A549 (cell line): ENCODE data around the gene EXPH5. TPM values are rescaled to one million over a fixed set of nuclear protein-coding genes. Genes with fewer than 3 reads are reported as not detected.

ENCODE experiments used
- ATAC-seq, 2 experiments: fragments of 200-7000 bp in 1 of 2; fragments of >200 bp in 1 of 2; cut with Nextera tagmentation in 1 of 2; cut with Tn5 transposase in 1 of 2; 3 replicates each; pipeline versions ENCODE4 v1.8.0 to v1.9.1; 2018 to 2020; ENCODE audit warnings: mild to moderate bottlenecking in 1 of 2, moderate library complexity in 1 of 2
- CTCF ChIA-PET: fragments of 300-600 bp; sonication (Branson Sonifier 250); formaldehyde crosslinking; extraction: SDS; loops from one replicate; lab custom pipeline; 2021; ENCODE audit warnings: antibody characterized with exemption, inconsistent platforms; lab: Yijun Ruan, JAX
- POLR2A ChIA-PET: fragments of 350-600 bp; formaldehyde crosslinking; extraction: SDS; loops from one replicate; lab custom pipeline; 2021; ENCODE audit warnings: antibody characterized with exemption, inconsistent platforms; lab: Yijun Ruan, JAX
- DNase-seq, 2 experiments: peaks; one replicate each; pipeline versions ENCODE4 v3.0.0 to v3.0.0-alpha.2; 2011 to 2016; ENCODE audit warnings: low read depth in 1 of 2, low spot score in 1 of 2
- FAIRE-seq: peaks from 2 replicates; lab custom pipeline; 2011; peaks lifted over from hg19 to GRCh38; lab: Jason Lieb, UNC
- H3K27ac ChIP-seq, 2 experiments: fragments of >200 bp; sonication (Bioruptor Twin); formaldehyde crosslinking; 3 replicates each; pipeline ENCODE4 v1.5.1; 2016 to 2017
- H3K4me1 ChIP-seq: fragments of >200 bp; sonication (Bioruptor Twin); formaldehyde crosslinking; 3 replicates; pipeline ENCODE4 v1.6.1; 2016
- H3K4me2 ChIP-seq: fragments of >200 bp; sonication (Bioruptor Twin); formaldehyde crosslinking; 3 replicates; pipeline ENCODE4 v1.6.1; 2016
- H3K4me3 ChIP-seq: fragments of >200 bp; sonication (Bioruptor Twin); formaldehyde crosslinking; 3 replicates; pipeline ENCODE4 v1.5.1; 2016
- H3K9me3 ChIP-seq: fragments of >200 bp; sonication (Bioruptor Twin); formaldehyde crosslinking; 3 replicates; pipeline ENCODE4 v1.6.1; 2016
- ATOH8 ChIP-seq: fragments of 250-450 bp; sonication (Bioruptor Pico); IDR thresholded peaks from 2 replicates; pipeline ENCODE4 v1.5.0; 2020; ENCODE audit warnings: low read depth, mild to moderate bottlenecking, moderate library complexity
- CEBPB ChIP-seq, 2 experiments: fragments of >200 bp in 1 of 2; sonication (Bioruptor Twin) in 1 of 2; formaldehyde crosslinking in 1 of 2; IDR thresholded peaks; 2 replicates each; pipeline ENCODE4 v1.6.1; 2012 to 2016
- CHD2 ChIP-seq: fragments of 150-350 bp; IDR thresholded peaks from 2 replicates; pipeline ENCODE4 v1.6.1; 2014; ENCODE audit warnings: low read length; ENCODE audit not compliant: partially characterized antibody
- CHD4 ChIP-seq: fragments of 200-600 bp; sonication (generic); IDR thresholded peaks from 2 replicates; pipeline ENCODE4 v1.6.1; 2016; ENCODE audit warnings: antibody characterized with exemption, mild to moderate bottlenecking, borderline replicate concordance
- EHF ChIP-seq: fragments of 250-450 bp; sonication (Bioruptor Pico); IDR thresholded peaks from 2 replicates; pipeline ENCODE4 v1.5.0; 2020; ENCODE audit warnings: mild to moderate bottlenecking
- EHMT2 ChIP-seq: fragments of 200-600 bp; sonication (generic); IDR thresholded peaks from 2 replicates; pipeline ENCODE4 v1.6.1; 2016; ENCODE audit warnings: antibody characterized with exemption, low read depth, mild to moderate bottlenecking, moderate library complexity
- FOSL2 ChIP-seq, 2 experiments: fragments of 450-650 bp in 1 of 2; fragments of >200 bp in 1 of 2; sonication (Bioruptor Twin) in 1 of 2; formaldehyde crosslinking; IDR thresholded peaks; 2 replicates each; pipeline versions ENCODE4 v1.5.0 to v1.6.1; 2016 to 2020; ENCODE audit warnings: mild to moderate bottlenecking in 1 of 2, moderate library complexity in 1 of 2
- HDAC2 ChIP-seq: fragments of 200-600 bp; sonication (generic); IDR thresholded peaks from 2 replicates; pipeline ENCODE4 v1.6.1; 2016
- HEYL ChIP-seq: fragments of 250-450 bp; sonication (Bioruptor Pico); IDR thresholded peaks from 2 replicates; pipeline ENCODE4 v1.8.0; 2021; ENCODE audit warnings: mild to moderate bottlenecking, moderate library complexity
- HOXB5 ChIP-seq: fragments of 250-450 bp; sonication (Bioruptor Pico); IDR thresholded peaks from 2 replicates; pipeline ENCODE4 v1.5.0; 2020; ENCODE audit warnings: mild to moderate bottlenecking, moderate library complexity
- JUNB ChIP-seq: fragments of >200 bp; sonication (Bioruptor Twin); formaldehyde crosslinking; IDR thresholded peaks from 2 replicates; pipeline ENCODE4 v1.6.1; 2016
- NFE2L2 ChIP-seq: fragments of 150-350 bp; conservative IDR thresholded peaks from 2 replicates; pipeline ENCODE4 v1.6.1; 2014; ENCODE audit warnings: low read length
- NR3C1 ChIP-seq: fragments of >200 bp; sonication (Bioruptor Twin); formaldehyde crosslinking; IDR thresholded peaks from 3 replicates; pipeline ENCODE4 v1.6.1; 2017
- PBX3 ChIP-seq: IDR thresholded peaks from 2 replicates; pipeline ENCODE4 v1.6.1; 2012
- POLR2A ChIP-seq: IDR thresholded peaks from 2 replicates; pipeline ENCODE4 v1.6.1; 2012; ENCODE audit warnings: mild to moderate bottlenecking, low read length
- RARB ChIP-seq: fragments of 250-450 bp; sonication (Bioruptor Pico); IDR thresholded peaks from 2 replicates; pipeline ENCODE4 v1.8.0; 2021; ENCODE audit warnings: mild to moderate bottlenecking, moderate library complexity
- RCOR1 ChIP-seq: fragments of 150-350 bp; IDR thresholded peaks from 2 replicates; pipeline ENCODE4 v1.6.1; 2014; ENCODE audit warnings: antibody characterized with exemption, low read length, low read depth
- RFX5 ChIP-seq: fragments of 450-650 bp; IDR thresholded peaks from 2 replicates; pipeline ENCODE4 v1.7.1; 2014; ENCODE audit warnings: antibody characterized with exemption, mild to moderate bottlenecking, moderate library complexity
- SREBF2 ChIP-seq: fragments of 450-650 bp; IDR thresholded peaks from 2 replicates; pipeline ENCODE4 v1.6.1; 2014; ENCODE audit warnings: mild to moderate bottlenecking, moderate library complexity
- ZSCAN20 ChIP-seq: fragments of 250-450 bp; sonication (Bioruptor Pico); IDR thresholded peaks from 2 replicates; pipeline ENCODE4 v1.8.0; 2022; ENCODE audit warnings: mild to moderate bottlenecking, moderate library complexity
- WGBS: methylation state at CpG from one replicate; pipeline ENCODE4 v1.1.6; 2017; ENCODE audit errors: missing lambda C conversion rate; 5-methylcytosine and 5-hydroxymethylcytosine counted together
- polyA plus RNA-seq, 4 experiments: library from polyadenylated mRNA; depleted of rRNA in 3 of 4; stranded (reverse); fragments of >200 nt; fragmentation: RNase III in 1 of 4; extraction: RNeasy Plus Mini Kit Qiagen cat#74134 plus additional on column Dnase treatment in 1 of 4; gene quantifications; 2 replicates in 3 of 4; 3 replicates in 1 of 4; pipeline ENCODE4 v1.2.3, GENCODE V29; 2011 to 2017
- TF ChIP-seq, protein P1 (sequence below): fragments of 150-350 bp; IDR thresholded peaks from 2 replicates; pipeline ENCODE4 v1.6.1; 2014; ENCODE audit warnings: low read depth, mild to moderate bottlenecking, low read length
- TF ChIP-seq, protein P2 (sequence below): fragments of >200 bp; sonication (Bioruptor Twin); formaldehyde crosslinking; IDR thresholded peaks from 2 replicates; pipeline ENCODE4 v1.6.1; 2016

EXPH5 gene
- polyA plus RNA-seq, 2 of the 4 experiments (the other 2 are of a cell fraction), result 0.01 to 0.37 TPM

DNA sequence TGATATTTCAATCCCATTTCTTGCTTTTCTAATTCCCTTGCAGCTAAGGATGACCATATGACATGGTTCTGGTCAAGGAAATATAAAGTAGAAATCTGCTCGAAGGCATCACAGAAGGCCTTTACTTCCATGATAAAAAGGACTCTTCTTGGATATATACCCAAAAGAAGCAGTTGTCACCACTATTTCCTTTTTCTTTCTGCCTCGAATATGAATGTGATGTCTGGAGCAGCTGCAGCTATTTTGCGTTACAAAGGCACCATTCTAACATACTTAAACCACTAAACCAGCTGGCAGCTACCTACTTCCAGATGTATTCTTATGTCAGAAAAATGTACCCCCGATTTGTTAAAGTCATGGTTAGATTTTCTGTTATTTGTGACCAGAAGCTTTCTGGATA is 18.9 kb downstream of the EXPH5 start:
- DNase-seq (no peak), FAIRE-seq (no peak), ATAC-seq (no peak)
- no peak overlapping the region for H3K27ac ChIP-seq
- 0 out of 3 replicates have a peak, but pooled peaks cover 3% of the 10 kb centered on the region for H3K9me3 ChIP-seq
- no peak overlapping the region for H3K4me2 ChIP-seq
- 55% methylated on average over 4 of the region's 4 CpGs for WGBS
- ChIA-PET CTCF (interaction anchor here (1.2 kb wide), 1 partner anchor 13 kb away, joined by 3 read pairs; no protein-coding TSS in a partner anchor), POLR2A (no interaction called here)
- TF ChIP-seq RARB (no peak), CHD2 (no peak), RCOR1 (no peak), CEBPB (IDR thresholded peaks at IDR 0.05) (no peak), RFX5 (no peak), HDAC2 (no peak)
- TF ChIP-seq, protein P1, sequence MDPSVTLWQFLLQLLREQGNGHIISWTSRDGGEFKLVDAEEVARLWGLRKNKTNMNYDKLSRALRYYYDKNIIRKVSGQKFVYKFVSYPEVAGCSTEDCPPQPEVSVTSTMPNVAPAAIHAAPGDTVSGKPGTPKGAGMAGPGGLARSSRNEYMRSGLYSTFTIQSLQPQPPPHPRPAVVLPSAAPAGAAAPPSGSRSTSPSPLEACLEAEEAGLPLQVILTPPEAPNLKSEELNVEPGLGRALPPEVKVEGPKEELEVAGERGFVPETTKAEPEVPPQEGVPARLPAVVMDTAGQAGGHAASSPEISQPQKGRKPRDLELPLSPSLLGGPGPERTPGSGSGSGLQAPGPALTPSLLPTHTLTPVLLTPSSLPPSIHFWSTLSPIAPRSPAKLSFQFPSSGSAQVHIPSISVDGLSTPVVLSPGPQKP, result no peak
- no peaks in the 10 kb centered on the region for H3K4me1 ChIP-seq
- no peak overlapping the region for H3K4me3 ChIP-seq

DNA sequence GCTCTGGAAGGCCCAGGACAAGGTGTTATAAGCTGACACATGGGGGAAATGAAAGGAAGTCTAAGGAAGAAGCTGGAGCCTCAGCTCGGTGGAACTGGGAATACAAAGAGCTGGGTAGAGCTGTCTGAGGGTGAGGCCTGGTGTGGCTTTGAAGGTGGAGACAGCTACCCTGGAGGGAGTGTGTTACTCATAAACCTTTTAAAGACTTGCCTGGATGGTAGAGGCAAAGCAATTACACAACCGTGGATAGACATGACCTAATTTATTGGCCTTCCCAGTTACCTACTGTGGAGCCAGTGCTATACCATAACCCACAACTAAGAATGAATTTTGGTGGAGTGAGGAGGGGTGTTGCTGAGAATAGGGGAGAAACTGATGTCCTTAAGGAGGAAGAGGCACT is 22.6 kb downstream of the EXPH5 start:
- DNase-seq, result no peak
- TF ChIP-seq CHD4 (no peak), EHMT2 (no peak), RCOR1 (no peak), NR3C1 (no peak), HDAC2 (no peak), CEBPB (IDR thresholded peaks at IDR 0.05) (no peak)
- TF ChIP-seq, protein P2, sequence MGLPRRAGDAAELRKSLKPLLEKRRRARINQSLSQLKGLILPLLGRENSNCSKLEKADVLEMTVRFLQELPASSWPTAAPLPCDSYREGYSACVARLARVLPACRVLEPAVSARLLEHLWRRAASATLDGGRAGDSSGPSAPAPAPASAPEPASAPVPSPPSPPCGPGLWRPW, result no peak
- Histone ChIP-seq H3K4me2 (no peak overlapping the region), H3K27ac (no peak overlapping the region), H3K4me1 (no peaks in the 10 kb centered on the region), H3K9me3 (0 out of 3 replicates have a peak, but pooled peaks cover 3% of the 10 kb centered on the region), H3K4me3 (no peak overlapping the region)
- FAIRE-seq, result no peak
- ChIA-PET POLR2A (no interaction called here), CTCF (interaction anchor here (0.9 kb wide), 1 partner anchor 11 kb away, joined by 3 read pairs; no protein-coding TSS in a partner anchor)
- WGBS, result 81% methylated on average over 2 of the region's 2 CpGs
- ATAC-seq, result no peak

DNA sequence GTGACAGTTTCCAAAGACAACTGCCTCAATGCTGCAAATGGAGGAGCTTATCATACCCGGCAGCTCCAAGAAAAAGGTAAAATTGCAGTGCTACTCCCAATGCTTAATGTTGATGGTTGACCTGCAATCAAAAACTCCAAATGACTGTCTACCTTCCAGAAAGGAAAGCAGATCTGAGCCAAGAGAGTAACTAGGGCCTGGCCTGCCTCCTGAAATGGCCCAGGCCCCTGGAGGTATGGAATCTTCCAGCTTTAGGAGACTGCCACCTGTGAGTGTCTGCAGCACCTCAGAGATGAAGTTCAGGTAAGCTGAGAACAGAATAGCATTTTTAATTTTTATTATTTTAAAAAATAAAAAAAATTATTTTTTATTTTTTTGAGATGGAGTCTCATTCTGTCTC is 23.7 kb downstream of the EXPH5 start:
- no peak for DNase-seq
- CTCF ChIA-PET, result no interaction called here
- no peak for TF ChIP-seq HOXB5 (CRISPR knock-in tag)
- TF ChIP-seq EHF (CRISPR knock-in tag), result no peak
- TF ChIP-seq NFE2L2, result no peak
- TF ChIP-seq RARB, result no peak
- TF ChIP-seq ZSCAN20 (CRISPR knock-in tag), result no peak
- TF ChIP-seq HDAC2, result no peak
- TF ChIP-seq CHD4, result no peak
- TF ChIP-seq JUNB, result no peak
- TF ChIP-seq, protein P1, result no peak
- no peak for TF ChIP-seq ATOH8 (CRISPR knock-in tag)
- TF ChIP-seq FOSL2 (IDR thresholded peaks at IDR 0.05), result no peak
- TF ChIP-seq FOSL2 (CRISPR knock-in tag; IDR thresholded peaks at IDR 0.05), result no peak
- no peak for TF ChIP-seq POLR2A
- TF ChIP-seq HEYL (CRISPR knock-in tag), result no peak
- TF ChIP-seq SREBF2, result no peak
- no peak for TF ChIP-seq PBX3

More for the DNA sequence above, 23.7 kb downstream of the EXPH5 start:
- Histone ChIP-seq H3K4me1 (no peaks in the 10 kb centered on the region), H3K4me3 (no peak overlapping the region), H3K27ac (no peak overlapping the region), H3K9me3 (0 out of 3 replicates have a peak, but pooled peaks cover 3% of the 10 kb centered on the region), H3K4me2 (no peak overlapping the region)
- 88% methylated on average over 1 of the region's 1 CpG for WGBS
- FAIRE-seq (no peak), ATAC-seq (no peak)
- POLR2A ChIA-PET, result no interaction called here
